ENCODE measurements around the gene TMEM178B. TPM values are rescaled to one million over a fixed set of nuclear protein-coding genes. Genes with fewer than 3 reads are reported as not detected.

Gene TMEM178B
- polyA plus RNA-seq, 1 experiment = 0.01 TPM

GRCh38 chr7:141302617-141303016, 228.8 kb downstream of the TMEM178B start:
- H3K4me3 ChIP-seq (ENCODE audit: low read depth, low read length) = no peak overlapping the region
- ChIA-PET CTCF (no interaction called here), POLR2A (no interaction called here)
- peaks cover 26% of the 10 kb centered on the region for H3K9me3 ChIP-seq (ENCODE audit: control insufficient read depth, insufficient read depth, low read length)
- TF ChIP-seq, protein P1, sequence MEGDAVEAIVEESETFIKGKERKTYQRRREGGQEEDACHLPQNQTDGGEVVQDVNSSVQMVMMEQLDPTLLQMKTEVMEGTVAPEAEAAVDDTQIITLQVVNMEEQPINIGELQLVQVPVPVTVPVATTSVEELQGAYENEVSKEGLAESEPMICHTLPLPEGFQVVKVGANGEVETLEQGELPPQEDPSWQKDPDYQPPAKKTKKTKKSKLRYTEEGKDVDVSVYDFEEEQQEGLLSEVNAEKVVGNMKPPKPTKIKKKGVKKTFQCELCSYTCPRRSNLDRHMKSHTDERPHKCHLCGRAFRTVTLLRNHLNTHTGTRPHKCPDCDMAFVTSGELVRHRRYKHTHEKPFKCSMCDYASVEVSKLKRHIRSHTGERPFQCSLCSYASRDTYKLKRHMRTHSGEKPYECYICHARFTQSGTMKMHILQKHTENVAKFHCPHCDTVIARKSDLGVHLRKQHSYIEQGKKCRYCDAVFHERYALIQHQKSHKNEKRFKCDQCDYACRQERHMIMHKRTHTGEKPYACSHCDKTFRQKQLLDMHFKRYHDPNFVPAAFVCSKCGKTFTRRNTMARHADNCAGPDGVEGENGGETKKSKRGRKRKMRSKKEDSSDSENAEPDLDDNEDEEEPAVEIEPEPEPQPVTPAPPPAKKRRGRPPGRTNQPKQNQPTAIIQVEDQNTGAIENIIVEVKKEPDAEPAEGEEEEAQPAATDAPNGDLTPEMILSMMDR (IDR thresholded peaks at IDR 0.05; ENCODE audit: low read depth, low read length) = no peak
- no peak for DNase-seq (ENCODE audit: low read depth, low spot score)
- H3K27ac ChIP-seq (ENCODE audit: low read depth, low read length) = no peak overlapping the region
- no peaks in the 10 kb centered on the region for H3K27me3 ChIP-seq (ENCODE audit: control insufficient read depth, insufficient read depth, low read length)

DNA sequence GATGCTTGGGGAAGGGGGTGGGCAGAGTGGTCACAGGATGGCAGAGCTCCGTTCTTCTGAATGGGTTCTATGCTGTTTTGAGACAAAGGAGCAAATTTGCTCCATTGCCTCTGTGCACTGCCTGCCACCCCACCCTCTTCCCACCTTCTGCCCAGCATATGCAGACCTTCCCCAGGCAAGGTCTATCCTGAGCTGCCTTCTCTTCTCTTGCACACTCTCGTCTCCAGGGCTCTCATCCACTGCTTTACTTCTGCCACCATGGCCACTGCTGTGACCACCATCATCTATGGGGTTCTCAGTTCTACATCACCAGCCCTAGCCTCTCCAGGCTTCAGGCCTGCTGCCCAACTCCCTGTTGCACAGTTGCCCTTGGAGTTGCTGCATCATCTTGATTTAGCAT, 230.4 kb downstream of the TMEM178B start:
- H3K9me3 ChIP-seq (ENCODE audit: control insufficient read depth, insufficient read depth, low read length) = peaks cover 26% of the 10 kb centered on the region
- TF ChIP-seq, protein P1 (IDR thresholded peaks at IDR 0.05; ENCODE audit: low read depth, low read length) = no peak
- H3K27ac ChIP-seq (ENCODE audit: low read depth, low read length) = no peak overlapping the region
- no peak for DNase-seq (ENCODE audit: low read depth, low spot score)
- no peak overlapping the region for H3K4me3 ChIP-seq (ENCODE audit: low read depth, low read length)
- POLR2A ChIA-PET = no interaction called here
- no peaks in the 10 kb centered on the region for H3K27me3 ChIP-seq (ENCODE audit: control insufficient read depth, insufficient read depth, low read length)
- CTCF ChIA-PET = no interaction called here

DNA sequence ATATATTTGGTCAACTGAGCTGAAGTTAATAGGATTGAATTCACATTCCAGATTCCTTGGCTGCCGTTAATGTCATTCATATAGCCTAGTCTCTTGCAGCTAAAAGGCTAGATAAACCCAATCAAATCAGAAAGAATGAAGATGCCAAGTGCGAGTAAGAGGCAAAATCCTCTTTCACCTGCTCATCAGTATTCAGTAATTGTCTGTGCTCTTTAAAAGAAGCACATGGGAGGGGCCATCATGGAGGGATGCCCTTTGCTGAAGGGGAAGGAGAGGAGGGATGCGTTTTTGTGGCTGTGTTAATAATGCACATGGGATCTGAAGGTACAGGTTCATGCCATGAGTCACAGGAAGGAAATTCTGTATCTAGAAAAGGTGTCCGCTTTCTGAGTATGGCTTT, 232.2 kb downstream of the TMEM178B start:
- H3K27me3 ChIP-seq (ENCODE audit: control insufficient read depth, insufficient read depth, low read length) = no peaks in the 10 kb centered on the region
- H3K9me3 ChIP-seq (ENCODE audit: control insufficient read depth, insufficient read depth, low read length) = peaks cover 20% of the 10 kb centered on the region
- TF ChIP-seq, protein P1 (IDR thresholded peaks at IDR 0.05; ENCODE audit: low read depth, low read length) = no peak
- CTCF ChIA-PET = no interaction called here
- H3K4me3 ChIP-seq (ENCODE audit: low read depth, low read length) = no peak overlapping the region
- H3K27ac ChIP-seq (ENCODE audit: low read depth, low read length) = no peak overlapping the region
- POLR2A ChIA-PET = no interaction called here
- no peak for DNase-seq (ENCODE audit: low read depth, low spot score)

- ChIA-PET CTCF (no interaction called here), POLR2A (no interaction called here)
- DNase-seq (ENCODE audit: low read depth, low spot score) = no peak
- TF ChIP-seq, protein P1 (IDR thresholded peaks at IDR 0.05; ENCODE audit: low read depth, low read length) = no peak
- Histone ChIP-seq H3K4me3 (ENCODE audit: low read depth, low read length) (no peak overlapping the region), H3K9me3 (ENCODE audit: control insufficient read depth, insufficient read depth, low read length) (peaks cover 10% of the 10 kb centered on the region), H3K27ac (ENCODE audit: low read depth, low read length) (no peak overlapping the region), H3K27me3 (ENCODE audit: control insufficient read depth, insufficient read depth, low read length) (no peaks in the 10 kb centered on the region)
Observed at GRCh38 chr7:141312395-141312794, 238.5 kb downstream of the TMEM178B start.

GRCh38 chr7:141312828-141313521, 239.1 kb downstream of the TMEM178B start:
- Histone ChIP-seq H3K27me3 (ENCODE audit: control insufficient read depth, insufficient read depth, low read length) (no peaks in the 10 kb centered on the region), H3K4me3 (ENCODE audit: low read depth, low read length) (no peak overlapping the region), H3K27ac (ENCODE audit: low read depth, low read length) (no peak overlapping the region), H3K9me3 (ENCODE audit: control insufficient read depth, insufficient read depth, low read length) (peaks cover 9% of the 10 kb centered on the region)
- TF ChIP-seq, protein P1 (IDR thresholded peaks at IDR 0.05; ENCODE audit: low read depth, low read length) = no peak
- POLR2A ChIA-PET = no interaction called here
- no peak for DNase-seq (ENCODE audit: low read depth, low spot score)
- CTCF ChIA-PET = no interaction called here
